ENCODE results near the gene CTCF.
"Not testable (repeated sequence)": the region's sequence is repeated elsewhere in the genome, so short reads cannot be mapped to it uniquely, and the experiment has no call there.

The CTCF gene, protein sequence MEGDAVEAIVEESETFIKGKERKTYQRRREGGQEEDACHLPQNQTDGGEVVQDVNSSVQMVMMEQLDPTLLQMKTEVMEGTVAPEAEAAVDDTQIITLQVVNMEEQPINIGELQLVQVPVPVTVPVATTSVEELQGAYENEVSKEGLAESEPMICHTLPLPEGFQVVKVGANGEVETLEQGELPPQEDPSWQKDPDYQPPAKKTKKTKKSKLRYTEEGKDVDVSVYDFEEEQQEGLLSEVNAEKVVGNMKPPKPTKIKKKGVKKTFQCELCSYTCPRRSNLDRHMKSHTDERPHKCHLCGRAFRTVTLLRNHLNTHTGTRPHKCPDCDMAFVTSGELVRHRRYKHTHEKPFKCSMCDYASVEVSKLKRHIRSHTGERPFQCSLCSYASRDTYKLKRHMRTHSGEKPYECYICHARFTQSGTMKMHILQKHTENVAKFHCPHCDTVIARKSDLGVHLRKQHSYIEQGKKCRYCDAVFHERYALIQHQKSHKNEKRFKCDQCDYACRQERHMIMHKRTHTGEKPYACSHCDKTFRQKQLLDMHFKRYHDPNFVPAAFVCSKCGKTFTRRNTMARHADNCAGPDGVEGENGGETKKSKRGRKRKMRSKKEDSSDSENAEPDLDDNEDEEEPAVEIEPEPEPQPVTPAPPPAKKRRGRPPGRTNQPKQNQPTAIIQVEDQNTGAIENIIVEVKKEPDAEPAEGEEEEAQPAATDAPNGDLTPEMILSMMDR

DNA sequence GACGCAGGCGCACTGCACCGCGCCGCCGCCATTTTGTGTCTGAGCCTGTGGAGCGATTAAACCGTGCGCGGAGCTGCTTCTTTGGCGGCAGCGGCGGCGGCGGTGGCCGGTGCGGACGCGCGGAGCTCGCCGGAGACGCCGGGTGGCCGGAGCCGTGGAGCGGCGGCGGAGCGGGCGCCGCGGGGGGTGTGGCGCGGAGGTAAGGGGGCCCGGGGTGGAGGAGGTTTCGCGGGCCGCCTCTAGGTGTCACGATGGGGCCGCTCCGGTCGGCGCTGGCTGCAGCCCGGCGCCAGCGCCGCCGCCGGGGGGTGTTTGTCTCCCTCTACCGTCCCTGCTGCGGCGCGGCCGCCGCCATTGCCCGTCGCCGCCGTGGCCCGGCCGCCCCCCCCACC is at the start of gene CTCF:
Gene CTCF, plus strand, starts transcription at position 1 of the 392 bp plus-strand sequence. CDS start 48,307 bp downstream, outside the sequence.
- DNase-seq: peak; percentile 90

- not testable (repeated sequence) for DNase-seq
Observed at GRCh38 chr16:67513892-67514291, 48.4 kb upstream of the CTCF start.

DNA sequence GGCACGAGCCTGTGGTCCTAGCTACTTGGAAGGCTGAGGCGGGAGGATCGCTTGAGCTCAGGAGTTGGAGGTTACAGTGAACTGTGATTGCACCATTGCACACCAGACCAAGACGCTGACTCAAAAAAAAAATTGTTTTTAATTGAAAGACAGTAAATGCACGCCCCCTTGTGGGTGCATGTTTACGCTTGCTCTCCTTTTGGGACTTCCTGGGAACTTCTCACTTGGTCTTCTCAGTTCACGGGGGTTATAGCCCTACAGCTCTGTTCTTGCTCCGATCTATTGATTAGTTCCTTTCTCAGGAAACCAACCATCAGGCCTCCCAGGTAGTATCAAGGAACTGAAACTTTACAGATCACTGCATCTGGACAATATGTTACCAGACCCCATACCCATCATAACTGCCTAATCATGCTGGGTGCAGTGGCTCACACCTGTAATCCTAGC is 47.9 kb upstream of the CTCF start:
- DNase-seq: peak; percentile 70

DNA sequence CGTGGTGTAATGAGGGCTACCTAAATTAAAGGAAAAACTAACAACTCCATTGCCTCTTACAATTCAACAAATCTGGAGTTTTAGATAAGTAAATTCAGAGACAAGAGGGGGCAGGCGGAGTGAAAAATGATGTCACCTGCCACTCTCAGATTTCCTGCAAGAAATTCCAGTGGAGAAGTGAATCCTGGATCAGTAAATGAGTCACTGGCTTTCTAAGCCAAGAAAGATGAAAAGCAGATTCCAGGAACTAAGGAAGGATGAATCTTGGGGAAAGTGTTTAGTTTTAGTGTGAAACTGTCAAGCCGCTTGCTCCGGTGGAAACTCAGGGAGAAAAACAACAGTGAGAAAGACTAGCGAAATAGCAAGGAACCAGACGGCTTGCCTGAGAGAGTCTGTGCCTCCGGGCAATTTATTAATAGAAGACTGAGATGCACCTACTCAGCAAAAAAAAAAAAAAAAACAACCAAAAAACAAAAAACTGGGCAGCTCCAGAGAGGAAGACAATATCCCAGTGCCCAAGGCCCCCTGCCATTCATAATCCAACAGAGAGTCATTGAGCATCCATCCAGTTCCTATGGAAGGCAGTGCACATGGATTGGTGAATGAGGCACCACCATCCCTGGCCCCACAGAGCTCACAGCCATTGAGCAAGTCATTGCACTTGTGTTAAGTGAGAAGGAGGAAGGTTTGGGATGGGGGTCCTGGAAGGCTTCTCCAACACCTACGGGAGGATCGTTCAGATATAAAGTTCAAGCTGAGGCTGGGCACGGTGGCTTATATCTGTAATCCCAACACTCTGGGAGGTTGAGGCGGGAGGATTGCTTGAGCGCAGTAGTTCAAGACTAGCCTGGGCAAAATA is 45.8 kb upstream of the CTCF start:
- DNase-seq: no peak

GRCh38 chr16:67517155-67517445 is 45.2 kb upstream of the CTCF start:
- DNase-seq: no peak

DNA sequence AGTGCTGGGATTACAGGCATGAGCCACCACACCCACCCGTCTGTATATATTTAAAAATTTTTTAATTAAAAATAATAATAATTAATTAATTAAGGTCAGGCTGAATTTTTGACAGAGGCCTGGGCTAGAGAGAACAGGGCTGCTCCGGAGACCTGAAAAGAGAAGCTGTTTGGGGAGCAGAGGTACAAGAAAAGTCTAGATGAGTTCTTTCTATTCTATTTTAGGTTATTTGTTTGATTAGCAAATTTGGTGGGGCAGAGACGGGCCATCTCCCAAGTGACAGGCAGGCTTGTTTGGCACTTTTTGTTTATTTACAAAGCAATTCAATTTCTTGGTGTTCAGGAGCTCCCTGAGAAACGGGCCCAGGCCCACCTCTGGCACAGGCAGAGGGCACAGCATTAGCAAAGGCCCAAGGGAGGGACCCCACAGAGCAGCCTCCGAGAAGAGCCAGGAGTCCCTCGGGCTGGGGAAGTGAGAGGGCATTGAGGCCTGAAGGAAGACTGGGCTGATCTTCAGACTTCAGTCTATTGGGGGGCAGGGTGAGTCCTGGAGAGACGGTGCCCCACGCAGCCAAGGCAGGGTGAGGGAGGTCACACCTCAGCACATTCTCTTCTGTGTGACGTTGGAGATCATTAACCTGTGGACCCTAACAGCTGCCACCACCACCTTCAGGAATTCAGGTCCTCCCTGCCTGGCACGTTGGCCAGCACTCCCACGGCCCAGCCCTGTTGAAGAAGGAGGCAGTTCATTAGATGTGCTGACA is 44.5 kb upstream of the CTCF start:
- no peak for DNase-seq

- no peak for DNase-seq
Observed at GRCh38 chr16:67518676-67519075, 43.6 kb upstream of the CTCF start.

GRCh38 chr16:67519242-67519641 is 43.1 kb upstream of the CTCF start:
- DNase-seq: no peak

DNA sequence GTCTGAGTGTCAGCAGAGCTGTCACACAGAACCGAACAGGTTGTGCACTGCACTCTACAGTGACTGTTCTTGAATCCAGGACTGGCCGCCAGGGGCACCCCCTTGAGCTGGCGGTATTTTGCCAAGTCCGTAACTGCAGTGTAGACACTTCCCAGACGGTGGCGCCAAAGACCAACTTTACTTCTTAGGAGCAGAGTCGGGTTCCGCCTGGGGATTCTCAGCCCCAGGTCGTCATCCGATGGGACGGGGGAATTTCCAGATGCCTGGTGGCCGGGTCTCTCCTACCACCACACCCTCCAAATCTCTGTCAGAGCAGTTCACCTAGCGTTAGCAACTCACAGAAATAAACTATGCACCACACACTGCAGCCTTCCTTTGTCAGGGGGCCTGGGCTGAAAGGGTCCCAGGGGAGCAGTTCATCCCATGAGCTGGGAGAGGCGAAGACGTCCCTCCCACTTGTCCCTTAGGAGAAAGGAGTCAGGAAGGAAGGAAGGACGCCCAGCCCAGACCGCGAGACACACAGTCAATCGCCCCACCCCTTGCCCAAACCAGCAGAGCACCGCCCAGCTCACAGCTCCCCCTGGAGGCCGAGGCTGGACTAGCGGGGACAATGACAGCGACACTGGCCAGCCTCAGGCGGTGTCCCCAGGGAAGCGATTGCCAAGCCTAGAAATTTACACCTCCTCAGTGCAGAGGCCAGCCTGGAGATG is 41.1 kb upstream of the CTCF start:
- DNase-seq: peak; percentile 94

DNA sequence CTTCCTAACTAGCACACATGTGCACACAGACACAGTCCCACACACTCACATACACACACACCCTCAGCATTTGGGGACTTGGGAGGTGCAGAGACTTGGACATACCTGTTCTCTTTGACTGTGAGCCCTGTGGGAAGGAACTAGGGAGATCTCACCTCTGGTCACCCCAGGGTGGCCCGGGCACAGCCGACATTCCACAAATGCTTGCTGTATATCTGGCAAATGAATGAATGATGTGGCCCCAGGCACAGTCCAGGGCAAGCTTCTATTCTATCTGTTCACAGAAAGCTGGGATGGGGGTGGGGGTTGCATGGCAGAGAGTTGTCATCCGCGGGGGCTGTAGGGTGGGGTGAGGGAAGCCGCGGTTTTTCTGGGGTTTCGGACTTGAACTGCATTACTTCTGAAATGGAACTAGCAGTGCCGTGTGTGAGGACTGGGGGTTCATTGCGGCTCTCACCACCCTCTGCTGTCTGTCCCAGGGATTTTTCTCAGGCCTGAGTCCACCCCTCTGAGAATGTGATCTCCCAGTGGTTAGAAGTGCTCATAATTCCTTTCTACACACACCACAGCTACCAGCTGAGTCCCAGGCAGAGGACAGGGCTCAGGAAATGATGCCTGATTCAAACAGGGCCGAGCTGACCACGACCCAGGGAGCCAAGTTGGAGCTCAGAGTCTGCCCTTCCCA is 37.0 kb upstream of the CTCF start:
- DNase-seq: no peak

GRCh38 chr16:67526149-67526791 is 36.1 kb upstream of the CTCF start:
- DNase-seq: no peak

GRCh38 chr16:67528222-67528869 is 34.0 kb upstream of the CTCF start, which contains the start of gene RIPOR1:
RIPOR1 (plus strand) TSS chr16:67528829; CDS start chr16:67538447, 9,618 bp downstream.
- DNase-seq: peak; percentile 63

GRCh38 chr16:67528870-67529581 is 33.3 kb upstream of the CTCF start:
- DNase-seq: peak; percentile 65

- no peak for DNase-seq
Observed at GRCh38 chr16:67529582-67530012, 32.7 kb upstream of the CTCF start.

DNA sequence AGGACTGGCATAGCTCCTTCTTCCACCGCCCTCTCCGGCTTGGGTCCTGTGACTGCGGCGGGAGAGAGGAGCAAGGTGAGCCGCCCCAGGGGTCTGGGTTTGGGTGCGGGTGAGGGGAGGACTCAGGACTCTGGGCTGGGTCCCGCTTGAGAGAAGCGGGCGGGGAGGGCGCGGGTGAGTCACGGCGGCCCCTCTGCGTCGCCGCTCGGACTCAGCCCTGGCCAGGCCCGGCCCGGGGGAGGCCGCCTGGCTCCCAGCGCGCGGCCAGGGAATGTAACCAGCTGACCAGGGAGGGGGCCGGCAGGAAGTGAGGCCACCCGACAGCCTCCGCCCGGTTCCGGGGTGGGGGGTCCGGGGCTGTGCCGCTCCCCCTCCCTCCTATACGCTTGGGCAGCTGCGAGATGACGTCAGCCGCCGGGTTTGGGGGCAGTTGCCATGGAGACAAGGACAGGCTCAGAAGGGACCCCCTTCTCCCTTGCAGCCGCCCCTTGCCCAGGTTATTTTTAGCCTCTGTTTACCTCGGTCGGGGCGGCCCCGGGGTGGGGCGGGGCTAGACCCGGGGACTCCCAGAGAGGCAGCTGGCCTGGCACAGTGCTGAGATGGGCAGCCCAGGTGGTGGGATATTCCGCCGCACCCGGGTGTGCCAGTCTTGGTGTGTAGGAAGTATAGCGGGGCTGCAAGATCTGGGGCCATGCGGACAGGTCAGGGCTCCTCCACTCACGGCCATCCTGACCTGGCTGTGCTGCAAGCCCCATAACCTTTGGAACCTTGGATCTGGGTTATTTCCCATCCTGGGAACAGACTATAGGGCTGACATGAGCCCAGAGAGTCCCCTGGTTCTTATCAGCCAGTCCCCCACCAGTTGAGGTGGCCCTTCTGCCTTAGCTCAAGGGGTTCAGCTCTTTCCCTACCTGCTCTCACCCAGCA is 32.0 kb upstream of the CTCF start:
- DNase-seq: peak; percentile 81

GRCh38 chr16:67531247-67531646 is 31.1 kb upstream of the CTCF start:
- no peak for DNase-seq

DNA sequence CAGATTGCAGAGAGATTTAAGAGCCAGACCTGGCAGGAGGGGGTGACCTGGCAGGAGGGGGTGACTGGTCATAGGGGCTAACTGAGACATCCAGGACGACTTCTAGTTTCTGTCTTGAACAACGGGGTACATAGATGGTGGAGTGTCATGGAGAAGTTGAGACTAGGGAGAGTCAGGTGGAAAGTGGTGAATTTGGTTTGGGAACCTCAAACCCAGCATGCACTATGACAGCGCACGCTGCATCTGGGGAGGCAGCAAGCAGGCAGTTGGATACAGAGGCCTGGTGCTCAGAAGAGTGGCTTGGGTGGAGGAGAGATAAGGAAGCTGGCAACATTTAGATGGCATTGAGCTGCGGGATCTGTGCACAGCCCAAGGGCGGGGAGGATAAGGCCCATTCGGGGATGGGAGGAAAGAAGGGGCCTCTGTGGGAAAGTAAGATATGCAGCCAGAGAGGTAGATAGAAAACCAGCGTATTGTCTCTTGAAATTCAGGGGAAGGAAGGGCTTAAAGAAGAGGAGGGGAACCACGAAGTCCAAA is 29.2 kb upstream of the CTCF start:
- DNase-seq: no peak

DNA sequence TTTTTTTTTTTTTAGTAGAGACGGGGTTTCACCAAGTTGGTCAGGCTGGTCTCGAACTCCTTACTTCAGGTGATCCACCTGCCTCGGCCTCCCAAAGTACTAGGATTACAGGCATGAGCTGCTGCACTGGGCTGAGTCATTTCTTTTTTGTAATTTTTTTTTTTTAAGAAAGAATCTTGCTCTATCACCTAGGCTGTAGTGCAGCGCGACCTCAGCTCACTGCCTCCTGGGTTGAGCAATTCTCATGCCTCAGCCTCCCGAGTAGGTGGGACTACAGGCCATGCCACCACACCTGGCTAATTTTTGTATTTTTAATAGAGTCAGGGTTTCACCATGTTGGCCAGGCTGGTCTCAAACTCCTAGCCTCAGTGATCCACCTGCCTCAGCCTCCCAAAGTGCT is 28.3 kb upstream of the CTCF start:
- DNase-seq: not testable (repeated sequence)
